ENCODE measurements around the gene PADI2. TPM values are rescaled to one million over a fixed set of nuclear protein-coding genes. Genes with fewer than 3 reads are reported as not detected.

Gene PADI2
- total RNA-seq, 1 experiment from 2014 or later: 3.4 TPM

DNA sequence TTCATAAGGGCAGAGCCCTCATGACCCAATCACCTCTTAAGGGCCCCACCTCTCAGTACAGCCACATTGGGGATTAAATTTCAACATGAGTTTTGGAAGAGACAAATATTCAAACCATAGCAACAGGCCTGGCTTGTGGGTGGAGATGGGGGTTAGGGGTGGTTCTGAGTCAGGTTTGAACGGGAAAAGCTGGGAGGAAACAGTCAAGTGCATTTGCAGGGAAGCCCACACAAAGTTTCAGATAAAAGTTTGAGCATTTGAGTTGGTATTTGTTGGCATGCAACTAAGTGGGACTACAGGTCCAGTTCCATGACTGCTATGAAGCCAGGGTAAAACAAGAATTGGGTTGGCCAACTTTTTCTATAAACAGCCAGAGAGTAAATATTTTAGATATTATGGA lies 21.0 kb upstream of the PADI2 start:
- no peak for DNase-seq (ENCODE audit: low spot score)

DNA sequence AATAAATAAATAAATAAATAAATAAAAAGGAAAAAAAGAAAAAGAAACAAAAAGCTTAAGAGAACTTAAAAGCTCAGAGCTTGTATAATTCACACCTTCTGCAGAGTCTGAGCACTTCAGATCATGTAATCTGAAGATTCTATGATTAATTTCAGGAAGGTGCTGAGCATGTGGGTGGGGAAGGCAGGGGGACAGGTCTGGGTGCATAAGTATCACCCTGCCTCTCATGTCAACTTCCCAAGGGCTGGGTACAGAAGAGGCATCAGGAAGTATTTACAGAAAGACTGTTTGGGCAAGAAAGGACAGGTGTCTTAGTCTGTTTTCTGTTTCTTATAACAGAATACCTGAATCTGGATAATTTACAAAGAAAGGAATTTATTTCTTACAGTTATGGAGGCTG lies 20.4 kb upstream of the PADI2 start:
- no peak for DNase-seq (ENCODE audit: low spot score)

DNA sequence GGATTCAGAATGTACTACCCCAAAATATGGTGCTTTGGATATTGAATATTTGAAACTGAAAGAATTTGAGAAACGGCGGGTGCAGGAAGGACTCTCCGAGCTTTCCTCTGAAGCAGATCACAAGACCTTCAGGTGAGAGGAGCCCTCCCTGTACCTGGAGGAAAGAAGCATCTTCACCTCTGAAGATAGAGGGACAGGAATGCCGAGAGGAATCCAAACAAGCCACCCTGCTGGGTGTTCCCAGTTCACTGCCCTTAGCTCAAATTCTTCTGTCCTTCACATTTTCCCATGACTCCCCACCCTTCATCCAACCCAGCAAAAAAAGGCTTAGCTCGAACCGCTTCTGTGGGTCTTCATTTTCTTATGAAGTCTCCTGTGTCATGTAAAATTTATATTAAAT lies 18.2 kb upstream of the PADI2 start:
- DNase-seq (ENCODE audit: low spot score): no peak

DNA sequence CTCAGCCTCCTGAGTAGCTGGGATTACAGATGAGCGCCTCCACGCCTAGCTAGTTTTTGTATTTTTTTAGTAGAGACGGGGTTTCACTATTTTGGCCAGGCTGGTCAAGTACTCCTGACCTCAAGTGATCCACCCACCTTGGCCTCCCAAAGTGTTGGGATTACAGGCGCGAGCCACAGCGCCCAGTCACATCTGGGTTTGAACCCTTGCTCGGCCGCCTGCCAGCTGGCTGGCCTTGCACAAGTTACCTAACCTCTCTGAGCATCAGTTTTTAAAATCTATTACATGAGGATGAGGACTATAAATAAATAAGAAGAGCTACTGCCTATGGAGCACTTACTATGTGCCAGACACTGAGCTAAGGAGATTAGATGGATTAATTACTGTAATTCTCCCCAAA lies 17.7 kb upstream of the PADI2 start:
- DNase-seq (ENCODE audit: low spot score): no peak

DNA sequence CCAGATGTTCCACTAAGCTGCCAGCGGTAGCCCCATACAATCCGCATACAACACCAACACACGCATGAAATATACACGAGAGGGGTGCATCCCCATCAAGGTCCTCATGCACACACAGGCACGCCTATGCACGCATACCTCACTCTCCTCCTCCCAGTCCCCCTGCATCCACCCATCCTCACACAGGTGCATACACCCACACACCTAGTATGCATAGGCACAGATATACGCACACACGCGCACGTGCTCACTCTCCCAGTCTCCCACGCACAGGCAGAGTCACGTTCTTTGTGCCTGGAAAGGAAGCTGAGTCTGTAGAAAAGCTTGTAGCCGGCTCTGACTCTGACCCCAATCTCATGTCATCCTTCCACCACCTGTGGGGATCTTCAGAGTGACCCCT lies 16.9 kb upstream of the PADI2 start:
- no peak for DNase-seq (ENCODE audit: low spot score)

DNA sequence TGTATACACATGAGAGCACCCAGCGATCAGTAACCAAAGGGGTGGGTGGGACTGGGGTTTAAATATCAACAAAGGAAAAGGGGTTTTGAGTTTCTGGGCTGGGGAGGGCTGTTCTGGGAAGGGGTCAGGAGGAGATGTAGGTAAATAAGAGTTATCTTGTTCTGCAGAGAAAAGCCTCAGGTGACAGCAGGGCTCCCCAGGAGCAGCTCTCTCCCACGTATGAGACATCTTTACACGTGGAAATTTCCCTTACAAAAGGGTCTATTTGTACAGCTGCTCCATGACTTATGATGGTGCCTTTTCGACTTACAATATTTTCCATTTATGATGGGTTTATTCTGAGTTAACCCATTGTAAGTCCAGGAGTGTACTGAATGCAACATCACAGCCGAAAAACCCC lies 16.3 kb upstream of the PADI2 start:
- DNase-seq (ENCODE audit: low spot score): no peak

DNA sequence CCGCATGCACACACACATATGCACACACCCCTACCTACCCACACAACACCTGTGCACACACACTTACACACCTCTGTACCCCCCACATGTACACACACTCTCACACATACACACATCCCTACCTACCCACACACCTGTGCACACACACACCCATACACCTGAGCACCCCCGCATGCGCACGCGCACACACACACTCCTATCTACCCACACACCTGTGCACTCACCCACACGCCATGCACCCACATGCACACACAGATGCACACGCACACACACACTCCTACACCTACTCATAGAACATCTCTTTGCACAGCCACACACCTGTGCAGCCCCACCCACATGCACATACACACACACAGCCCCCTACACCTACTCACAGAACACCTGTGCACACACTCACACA lies 15.5 kb upstream of the PADI2 start:
- no peak for DNase-seq (ENCODE audit: low spot score)

DNA sequence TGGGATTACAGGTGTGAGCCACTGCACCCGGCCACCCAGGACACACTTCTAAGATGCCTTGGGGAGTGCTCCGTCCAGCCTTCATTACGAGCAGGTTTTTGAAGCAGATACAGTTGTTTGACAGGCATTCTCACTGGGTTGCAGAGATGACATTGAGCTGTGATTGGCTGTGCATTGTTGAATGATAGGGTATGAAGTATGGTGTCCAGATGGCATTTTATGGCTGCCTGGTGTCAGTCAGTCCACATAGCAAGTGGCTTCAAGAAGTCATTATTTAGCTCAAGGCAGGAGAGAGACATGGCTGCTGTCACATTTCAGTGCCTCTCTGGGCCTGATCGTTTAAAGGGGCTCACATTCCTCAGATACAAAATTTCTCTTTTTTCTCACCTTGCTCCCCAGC lies 14.8 kb upstream of the PADI2 start:
- DNase-seq (ENCODE audit: low spot score): no peak

DNA sequence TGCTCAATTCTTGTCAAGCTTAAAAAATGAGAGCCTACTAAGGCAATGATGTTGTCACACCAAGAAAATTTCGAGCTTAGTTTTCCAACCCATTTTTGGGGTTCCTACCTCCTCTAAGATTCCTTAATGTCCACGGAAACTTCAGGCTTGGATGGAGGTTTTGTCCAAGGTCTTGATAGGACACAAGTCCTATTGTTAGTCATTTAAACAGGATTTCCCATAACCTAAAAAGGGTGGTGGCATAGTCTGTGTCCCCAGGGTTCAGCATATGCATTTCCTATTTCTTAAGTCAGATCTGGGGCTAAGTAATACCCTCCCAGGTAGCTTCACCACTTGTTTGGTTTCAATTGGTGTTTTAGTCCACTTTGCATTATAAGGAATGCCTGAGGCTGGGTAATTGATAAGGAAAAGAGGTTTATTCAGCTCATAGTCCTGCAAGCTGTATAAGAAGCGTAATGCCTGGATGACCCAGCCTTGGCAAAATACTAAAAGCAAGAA lies 10.9 kb upstream of the PADI2 start:
- DNase-seq (ENCODE audit: low spot score): no peak

DNA sequence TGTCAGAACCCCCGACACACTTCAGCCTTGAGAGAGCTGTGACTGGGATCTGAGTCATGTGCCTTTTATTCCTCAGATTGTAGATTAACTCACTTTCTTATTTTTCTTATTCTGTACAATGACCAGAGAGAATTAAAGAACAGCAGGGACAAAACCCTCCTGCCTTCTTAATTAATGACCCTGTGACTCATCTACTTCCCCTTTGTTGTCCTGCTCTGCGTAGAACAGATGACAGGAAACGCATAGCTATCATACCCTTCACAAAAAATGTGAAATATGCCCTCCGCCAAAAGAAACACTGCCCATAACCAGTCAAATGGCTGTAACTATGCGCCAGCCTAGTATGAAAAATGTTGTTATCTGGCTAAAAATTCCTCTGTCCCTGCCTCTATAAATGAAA lies 9.1 kb upstream of the PADI2 start:
- peak; percentile 65 for DNase-seq (ENCODE audit: low spot score)

DNA sequence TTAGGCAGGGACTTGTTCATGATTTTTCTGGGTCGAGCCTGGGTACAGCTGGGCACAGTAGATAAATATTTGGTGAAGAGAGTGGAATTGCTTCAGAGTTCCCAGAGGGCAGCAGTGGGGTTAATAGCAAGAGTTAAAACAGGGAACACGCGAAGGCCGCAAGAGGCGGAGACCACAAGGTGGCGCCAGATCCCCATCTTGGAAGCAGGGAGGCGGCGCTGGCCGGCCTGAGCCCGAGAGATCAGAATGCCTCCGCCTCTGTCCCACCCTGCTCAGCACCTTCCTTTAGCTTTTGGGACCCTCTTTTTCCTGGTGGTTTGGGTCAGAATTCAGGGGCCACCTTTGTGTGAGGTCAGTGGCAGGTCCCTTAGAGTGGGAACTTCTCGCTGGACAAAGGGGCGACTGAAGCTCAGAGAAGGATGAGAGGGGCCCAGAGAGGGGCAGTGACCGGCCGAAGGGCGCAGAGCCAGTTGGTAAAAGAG lies 6.5 kb upstream of the PADI2 start:
- peak; percentile 96 for DNase-seq (ENCODE audit: low spot score)

DNA sequence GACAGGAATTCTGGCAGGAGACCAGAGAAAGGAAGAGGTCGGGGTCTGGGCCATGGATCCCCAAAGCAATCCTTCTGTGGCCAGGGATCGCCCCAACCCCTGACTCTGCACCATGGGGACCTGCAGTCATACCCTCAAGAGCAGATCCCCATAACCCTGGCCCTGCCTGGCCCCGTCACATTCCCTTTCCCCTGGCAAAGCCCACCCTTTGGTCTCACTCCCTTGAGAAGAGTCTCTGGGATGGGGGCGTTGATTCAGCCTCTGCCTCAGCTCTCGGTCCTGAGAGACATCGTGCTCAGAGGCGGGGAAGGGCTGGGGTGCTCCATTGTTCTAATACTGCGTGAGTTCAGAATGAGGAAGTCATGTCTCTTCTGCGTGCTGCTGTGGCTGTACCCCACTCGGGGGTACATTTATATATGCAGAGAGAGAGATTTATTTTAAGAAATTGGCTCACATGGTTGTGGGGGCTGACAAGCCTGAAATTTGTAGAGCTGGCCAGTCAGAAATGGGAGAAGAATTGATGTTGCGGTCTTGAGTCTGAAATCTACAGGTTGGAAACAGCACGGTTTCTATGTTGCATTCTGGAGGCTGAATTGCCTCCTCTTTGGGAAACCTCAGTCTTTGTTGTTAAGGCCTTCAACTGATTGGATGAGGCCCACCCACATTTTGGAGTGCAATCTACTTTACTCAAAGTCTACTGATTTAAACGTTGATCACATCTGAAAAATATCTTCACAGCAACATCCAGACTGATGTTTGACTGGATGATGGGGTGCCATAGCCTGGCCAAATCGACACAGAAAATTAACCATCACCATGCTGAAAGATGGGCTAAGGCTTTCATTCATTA lies 4.2 kb upstream of the PADI2 start:
- no peak for DNase-seq (ENCODE audit: low spot score)

DNA sequence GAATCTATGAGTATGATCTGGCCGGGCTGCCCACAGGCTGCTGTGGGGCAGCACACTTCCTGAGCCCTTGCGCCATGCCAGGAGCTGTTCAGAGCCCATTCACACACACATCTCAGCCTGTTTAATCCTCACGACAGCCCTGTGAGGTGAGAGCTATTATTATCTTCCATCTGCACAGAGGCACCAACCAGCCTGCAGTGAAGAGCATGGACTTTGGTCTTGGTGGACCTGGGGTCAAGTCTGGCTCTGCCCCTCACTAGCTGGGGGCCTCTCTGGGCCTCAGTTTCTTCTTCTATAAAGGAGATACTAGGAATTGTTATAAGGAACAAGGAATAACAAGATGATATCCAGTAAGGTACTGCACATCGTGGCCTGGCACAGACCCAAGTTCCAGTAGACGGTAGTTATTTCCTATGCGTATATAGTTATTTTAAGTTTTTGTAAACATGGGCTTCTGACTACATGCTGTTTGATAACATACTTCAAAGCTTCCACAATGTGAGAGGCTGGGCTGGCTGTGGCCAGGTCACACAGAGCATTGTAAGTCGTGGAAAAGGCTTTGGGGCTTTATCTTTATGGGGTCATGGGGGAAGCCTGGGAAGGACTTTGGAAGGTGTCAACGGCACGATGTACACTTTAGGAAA lies 3.4 kb upstream of the PADI2 start:
- peak; percentile 33 for DNase-seq (ENCODE audit: low spot score)

DNA sequence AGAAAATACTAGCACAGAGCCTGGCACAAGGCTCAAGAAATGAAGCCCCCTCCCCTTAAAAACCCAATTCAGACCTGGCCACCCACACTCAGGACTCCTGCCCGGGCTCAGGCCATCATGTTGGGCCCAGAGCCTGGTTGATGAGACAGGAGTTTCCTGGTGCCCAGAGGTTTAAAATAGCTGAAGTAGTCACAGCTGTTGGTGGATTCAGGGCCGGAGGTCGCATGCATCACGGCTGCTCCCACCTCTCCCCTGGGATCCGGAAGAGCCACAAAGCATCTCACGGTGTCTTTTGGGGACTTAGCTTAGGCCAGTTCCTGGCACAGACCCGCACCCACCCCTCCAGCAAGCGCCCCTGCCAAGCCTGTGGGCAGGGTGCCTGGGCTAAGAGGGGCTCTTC lies 2.6 kb upstream of the PADI2 start:
- DNase-seq (ENCODE audit: low spot score): no peak

DNA sequence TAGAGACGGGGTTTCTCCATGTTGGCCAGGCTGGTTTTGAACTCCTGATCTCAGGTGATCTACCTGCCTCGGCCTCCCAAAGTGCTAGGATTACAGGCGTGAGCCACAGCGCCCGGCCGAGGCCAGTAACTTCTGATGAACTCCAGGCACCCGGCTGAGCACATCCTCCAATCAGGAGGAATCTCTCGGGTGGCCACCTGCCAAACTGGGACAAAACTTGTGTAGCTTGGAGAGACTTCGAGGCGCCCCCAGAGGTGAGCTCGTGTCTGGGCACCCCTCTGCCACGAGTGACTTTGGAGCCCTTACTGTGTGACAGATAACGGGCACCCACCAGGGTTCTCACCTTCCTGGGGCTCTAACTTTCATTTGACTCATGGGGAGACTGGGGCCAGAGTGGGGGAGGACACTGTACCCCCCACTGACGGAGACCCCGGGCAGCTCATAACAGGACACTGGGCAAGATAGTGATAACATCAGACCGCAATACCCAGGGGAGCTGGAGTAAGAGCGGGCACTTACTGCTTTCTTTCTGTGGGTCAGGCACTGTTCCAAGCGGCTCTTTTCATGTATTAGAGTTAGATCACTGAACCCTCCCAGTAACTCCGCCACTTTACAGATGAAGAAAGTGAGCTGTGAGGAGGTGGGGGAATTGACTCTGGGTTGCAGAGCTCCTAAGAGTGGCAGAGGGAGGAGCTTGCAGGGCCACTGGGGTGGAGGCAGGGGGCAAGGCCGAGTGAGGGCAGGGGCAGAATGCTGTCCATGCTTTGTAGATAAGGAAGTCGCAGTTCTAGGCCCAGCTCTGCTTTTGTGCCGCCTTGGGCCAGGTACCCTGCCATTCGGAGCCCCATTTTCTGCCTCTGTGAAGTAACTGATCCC lies 1.9 kb upstream of the PADI2 start:
- DNase-seq (ENCODE audit: low spot score): peak; percentile 67

DNA sequence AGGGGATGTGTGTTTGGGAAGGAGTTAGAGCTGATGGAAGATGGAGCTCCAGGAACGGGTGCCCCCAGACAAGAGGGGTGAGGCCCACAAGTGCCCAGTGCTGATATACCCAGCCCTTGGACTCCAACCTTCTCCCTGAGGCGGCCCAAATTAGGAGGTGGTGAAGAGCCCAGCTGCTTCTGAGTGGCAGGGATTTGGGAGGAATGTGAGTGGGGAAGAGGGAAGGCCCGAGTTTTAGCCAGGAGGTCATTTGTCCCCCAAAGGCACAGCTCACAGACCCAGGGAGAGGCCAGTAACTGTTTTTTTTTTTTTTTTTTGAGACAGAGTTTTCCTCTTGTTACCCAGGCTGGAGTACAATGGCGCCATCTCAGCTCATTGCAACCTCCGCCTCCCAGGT lies 1.2 kb upstream of the PADI2 start:
- DNase-seq (ENCODE audit: low spot score): no peak

DNA sequence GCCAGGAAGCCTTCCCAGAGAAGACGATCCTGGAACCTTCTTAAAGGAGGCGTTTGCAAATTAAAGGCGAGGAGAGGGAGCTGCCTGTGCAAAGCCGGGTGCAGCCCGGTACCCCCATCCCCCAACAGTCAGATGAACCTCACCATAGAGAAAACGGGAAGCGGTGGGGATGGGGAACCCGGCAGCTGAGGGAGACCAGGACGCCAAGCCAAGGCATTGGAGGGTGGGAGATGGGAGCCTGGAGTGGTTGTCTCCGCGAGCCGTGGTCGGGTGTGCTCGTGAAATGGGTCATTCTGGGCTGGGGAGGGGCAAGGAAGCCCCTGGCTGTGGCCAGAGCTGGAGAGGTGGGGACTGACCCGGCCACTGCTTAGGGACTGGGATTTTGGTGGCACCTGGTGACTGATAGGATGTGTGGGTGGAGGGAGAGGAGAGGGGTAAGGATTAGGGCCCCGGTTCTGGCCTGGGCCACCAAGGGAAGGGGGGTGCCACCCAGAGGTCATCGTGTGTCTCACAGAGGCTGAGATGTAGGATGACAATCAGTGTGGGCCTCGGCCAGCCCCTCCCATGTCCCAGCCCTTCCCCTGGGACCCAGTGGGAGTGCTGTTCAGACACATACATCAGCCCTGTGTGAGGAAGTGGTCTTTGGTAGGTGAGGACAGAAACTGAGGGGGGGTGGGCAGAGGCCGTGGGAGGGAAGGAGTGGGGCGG lies 676 bp upstream of the PADI2 start:
- no peak for DNase-seq (ENCODE audit: low spot score)

DNA sequence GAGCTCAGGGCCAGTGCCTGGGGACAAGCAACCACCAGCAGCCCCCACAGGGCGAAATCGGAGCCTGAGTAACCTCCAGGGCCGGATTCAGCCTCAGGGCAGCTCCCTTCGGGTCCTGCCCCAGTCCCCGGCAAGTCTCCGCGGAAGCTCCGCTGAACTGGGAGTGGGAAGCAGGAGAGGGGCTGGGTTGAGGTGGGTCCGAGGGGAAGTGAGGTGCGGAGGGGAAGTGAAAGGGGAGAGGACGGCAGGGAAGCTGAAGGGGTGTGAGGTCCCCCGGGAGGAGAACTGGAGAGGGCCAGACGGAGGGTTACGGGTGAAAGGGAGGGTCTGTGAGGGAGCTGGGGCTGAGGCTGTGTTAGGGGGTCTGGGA lies 560 bp downstream of the PADI2 start:
- DNase-seq (ENCODE audit: low spot score): no peak

DNA sequence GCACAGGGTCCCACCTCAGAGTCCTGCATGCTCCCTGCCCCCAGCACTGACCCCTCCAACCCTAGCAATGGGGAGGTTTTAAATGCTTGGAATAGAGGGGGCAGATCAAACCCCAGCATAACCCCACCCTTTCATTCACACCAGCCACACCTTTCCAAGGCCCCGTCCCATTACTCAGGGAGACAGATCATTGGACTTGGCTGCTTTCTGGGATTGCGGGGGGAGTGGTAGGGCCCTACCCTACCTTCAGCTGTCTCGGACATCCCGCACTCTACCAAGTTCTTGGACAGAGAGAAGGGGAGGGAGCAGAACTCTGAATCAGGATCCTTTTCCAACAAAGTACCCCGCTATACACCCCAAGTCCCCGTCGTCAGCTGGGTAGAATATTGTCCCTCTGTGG lies 983 bp downstream of the PADI2 start:
- no peak for DNase-seq (ENCODE audit: low spot score)

DNA sequence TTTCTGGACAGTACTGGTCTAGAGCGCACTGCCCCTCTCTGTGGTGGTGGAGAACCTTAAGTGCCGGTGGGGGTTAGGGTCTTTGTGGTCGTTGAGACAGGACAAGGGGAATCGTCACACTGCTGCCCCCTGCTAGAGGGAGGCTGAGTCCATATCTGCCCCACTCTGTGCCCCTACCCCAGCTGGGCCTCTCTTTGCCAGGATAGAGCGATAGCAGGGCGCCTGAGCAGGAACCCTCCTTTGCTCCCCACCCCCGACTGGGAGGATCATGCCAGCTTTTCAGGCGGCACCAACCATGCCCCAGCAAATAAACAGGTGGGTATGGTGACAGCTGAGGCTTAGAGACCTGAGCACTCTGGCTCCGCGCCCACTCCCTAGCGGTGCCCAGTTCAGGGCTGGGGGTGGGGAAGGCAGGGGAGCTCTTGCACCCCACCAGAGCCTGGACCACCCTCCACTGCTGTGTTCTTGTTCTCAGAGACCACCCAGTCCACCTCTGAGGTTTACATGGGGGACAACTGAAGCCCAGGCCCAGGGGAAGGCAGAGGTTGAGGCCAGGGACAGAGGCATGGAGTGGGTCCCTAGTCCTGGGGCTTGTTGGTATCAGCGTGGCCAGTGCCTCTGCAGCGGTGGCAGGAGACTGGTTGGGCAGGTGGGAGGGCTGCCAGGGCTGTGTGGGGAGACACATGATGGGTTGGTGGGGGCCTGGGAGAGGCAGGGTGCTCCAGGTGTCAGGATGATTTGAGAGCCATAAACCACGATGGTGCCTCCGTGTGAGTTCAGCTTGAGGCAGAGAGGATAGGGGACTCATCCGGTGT lies 1.6 kb downstream of the PADI2 start:
- DNase-seq (ENCODE audit: low spot score): no peak

DNA sequence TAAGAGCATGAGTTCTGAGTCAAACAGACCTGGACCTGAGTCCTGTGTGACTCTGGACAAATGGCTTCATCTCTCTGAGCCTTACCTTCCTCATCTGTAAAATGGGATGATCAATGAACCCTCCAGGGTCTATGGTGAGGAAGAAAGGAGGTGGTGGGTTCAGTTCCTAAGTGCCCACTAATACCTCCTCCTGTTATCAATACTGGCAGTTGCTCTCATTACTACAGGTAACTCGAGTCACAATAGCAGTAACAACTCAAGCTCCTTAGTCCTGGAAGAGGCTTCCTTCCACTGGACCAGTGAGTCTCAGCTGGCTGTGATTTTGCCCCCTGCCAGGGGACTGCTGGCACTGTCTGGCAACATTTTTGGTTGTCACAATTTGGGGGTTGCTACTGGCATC lies 2.6 kb downstream of the PADI2 start:
- no peak for DNase-seq (ENCODE audit: low spot score)
